NCI-H2107 (cell line): Measurements from ENCODE around the gene TNIK.

Experiments used
- DNase-seq: peaks from one replicate; lab custom pipeline; 2025; lab: John Stamatoyannopoulos, UW

The TNIK gene

DNA sequence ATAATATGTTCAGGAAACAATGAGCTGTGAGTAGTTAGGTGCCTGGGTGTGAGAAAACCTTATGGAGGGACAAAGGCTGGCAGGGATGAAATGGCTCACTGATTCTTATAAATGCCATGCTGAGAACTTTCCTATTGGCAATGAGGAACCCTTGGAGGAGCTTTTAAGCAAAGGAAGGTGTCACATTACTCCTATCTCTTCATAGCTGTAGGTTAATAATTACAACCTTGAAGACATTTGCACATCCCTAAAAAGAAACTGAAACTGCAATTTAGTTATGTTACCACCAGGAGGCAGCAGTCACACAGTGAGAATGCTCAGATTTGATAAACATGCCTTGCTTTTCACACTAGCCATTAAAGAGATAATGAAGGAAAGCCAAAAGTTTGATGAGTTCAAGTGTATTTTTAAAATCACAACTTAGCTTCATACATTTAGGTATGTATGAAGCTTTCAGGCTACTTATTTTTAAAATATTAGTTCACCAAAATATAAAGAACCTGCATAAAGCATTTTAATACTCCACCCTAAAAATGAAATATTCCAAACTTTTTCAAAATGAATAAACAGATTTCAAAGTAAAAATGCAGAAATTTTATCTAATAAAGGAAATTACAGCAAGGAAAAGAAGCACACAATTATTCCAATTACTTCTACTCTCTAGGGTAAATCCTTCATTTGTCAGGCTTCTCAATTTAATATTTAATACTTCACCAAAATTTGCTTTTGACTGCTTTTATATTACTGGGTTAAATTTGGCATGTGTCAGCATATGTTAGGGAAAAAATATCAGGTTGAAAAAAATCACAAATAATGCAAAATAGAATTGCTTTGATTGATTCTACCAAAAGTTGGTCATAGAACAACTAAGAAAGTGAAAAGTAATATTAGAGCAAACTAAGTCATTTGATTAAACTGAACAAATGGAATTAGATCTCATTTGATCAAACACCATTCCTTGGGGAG lies 296.8 kb downstream of the TNIK start:
- no peak for DNase-seq

DNA sequence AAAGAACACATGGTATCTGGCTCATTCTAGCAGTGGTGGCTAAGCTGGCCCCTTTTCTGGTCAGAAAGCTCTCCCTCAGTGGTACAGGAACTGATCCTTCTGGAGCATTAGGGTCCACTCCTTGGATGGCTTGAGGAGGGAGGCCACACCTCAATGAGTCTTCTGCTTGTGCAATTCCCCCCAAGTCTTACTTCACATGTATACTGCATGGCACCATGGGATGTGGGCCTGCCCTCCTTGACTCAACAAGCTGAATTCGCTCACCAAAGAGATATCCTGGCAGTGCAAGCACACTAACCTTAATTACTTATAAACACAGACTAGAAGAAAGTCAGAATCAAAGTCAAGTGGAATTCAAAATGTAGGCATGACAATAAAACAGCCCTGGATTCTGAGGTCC lies 299.9 kb downstream of the TNIK start:
- DNase-seq = no peak

DNA sequence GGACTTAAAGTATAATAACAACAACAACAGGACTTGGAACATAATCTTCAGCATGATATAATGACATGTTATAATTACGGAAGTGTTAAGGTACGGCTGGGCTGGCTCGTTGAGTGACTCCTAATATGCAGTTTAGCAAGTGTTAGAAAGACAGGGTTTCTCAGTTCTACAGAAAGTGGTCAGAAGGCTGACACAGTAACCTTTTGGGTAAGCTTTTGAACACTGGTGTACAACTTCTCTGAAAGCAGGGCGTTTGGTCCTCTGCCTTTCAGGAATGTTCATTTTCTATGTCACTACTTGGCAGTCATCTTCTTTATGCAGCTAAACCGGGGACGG lies 300.4 kb downstream of the TNIK start:
- DNase-seq = no peak

DNA sequence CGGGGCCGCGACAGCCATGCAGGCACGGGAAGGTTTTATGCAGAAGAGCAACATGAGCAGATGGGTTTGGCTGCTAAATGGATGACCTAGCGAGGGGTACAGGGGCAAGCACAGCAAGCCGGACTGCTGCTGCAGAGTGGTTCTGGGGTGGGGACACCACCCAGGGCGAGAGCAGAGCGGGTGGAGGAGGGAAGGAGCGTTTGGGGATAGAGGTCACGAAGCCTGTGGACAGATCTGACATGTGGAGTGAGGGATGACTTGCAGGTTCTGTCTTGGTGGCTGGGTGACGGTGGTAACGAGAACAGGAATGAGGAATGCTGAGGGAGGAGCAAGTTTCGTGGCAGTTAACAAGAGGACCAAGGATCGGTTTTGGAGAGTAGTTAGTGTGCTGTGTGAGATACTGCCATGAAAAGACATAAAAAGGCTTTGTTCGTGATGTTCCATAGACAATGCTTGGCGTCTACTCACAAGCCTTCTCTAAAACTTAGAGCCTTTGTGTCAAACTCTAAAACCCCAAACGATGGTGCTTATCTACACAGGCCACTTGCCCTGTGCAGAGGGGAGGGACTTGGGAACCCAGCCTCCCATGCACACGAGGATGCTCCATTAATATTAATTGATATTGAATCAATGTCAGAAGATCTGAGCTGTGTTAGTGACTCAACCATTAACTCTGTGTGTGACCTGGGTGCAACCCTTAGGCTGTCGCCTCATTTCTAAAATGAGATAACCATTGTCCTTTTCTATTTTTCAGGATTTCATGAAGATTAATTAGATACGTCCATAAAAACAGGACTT lies 301.0 kb downstream of the TNIK start:
- no peak for DNase-seq

DNA sequence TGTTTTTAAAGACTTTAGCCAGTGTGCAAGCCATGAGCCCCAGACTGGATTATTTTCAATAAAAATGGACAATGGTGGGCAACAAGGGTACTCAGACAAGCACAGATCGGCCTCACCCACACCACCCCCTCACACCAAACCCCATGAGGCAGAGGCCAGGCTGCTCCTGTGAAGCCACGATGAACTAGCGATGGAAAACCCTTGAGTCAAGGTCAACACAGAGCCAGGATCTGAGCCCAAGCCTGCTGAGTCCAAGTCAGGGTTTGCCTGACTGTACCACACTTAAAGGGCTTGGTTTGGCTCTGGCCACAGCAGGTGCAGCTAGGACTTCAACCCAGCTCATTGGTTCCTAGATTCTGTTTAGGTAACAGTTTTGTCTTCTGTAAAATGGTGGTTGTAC lies 302.2 kb downstream of the TNIK start:
- no peak for DNase-seq

DNA sequence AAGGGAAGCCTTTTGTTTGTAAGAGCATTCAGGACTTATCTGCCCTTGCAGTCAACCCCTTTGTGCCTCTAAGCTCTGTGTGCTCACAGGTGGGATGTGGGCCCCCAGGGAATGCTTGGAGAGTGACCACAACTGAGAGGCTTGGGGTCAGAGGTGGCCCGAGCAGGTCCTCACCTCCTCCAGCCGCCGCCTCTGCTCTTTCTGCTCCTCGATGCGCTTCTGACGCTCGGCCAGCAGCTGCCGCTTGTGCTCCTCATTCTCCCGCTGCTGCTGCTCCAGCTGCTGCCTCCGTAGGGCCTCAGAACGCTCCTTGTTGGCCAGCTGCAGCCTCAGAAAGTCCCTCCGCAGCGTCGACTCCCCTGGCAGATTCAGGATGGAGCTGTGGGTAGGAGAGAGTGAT lies 302.9 kb downstream of the TNIK start:
- DNase-seq = no peak

DNA sequence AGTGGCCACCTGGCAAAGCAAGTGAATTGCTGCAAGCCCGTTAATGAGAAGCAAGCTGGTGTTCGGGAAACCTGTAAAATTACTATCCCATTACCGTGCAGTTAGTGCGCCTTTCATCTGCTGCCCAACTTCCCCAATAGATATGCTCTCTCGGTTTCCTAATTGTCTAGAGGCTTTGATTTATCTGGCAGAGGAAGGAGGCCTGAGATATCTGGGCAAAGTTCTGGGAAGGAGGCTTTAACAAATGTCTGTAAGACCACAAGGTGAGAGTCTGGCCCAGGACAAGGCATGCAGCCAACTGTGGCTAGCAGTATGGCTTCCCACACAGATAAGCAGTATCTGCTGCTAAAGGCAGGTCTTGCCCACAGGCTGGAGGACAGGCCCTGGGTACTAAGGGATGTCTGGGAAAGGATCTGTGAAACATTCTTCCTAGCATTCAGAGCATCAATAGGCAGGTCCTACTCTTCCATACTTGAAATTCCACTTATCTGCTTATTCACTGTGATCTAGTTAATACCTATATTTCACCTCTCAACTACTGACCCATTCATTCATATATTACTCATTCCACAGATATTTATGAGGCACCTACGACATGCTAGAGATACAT lies 303.7 kb downstream of the TNIK start:
- DNase-seq = no peak

DNA sequence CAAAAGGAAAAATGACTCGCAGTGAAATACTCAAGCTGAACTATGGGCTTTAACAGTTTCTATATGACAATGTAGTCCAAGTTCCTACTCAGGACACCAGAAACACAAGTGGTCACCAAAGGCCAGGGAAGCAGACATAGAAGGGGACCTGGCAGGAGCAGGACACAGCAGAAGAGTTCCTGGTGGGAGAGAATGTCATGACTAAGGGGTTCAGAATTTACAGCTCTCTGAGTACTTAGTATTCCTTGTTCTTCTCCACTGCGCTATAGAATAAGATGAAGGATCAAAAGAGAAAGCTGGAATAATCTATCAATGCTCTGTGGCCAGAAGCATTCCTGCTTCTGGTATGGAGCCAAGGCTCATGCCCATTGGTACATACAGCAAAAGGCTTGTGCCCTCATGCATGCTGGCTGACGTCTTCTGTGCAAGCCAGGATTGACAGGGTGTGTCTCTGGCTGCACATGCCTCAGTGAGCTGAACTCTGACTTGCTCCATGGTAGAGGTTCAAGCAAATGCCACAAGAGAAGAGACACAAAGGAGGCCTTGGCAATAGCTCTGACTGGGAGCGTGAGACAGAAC lies 305.0 kb downstream of the TNIK start:
- DNase-seq = no peak

DNA sequence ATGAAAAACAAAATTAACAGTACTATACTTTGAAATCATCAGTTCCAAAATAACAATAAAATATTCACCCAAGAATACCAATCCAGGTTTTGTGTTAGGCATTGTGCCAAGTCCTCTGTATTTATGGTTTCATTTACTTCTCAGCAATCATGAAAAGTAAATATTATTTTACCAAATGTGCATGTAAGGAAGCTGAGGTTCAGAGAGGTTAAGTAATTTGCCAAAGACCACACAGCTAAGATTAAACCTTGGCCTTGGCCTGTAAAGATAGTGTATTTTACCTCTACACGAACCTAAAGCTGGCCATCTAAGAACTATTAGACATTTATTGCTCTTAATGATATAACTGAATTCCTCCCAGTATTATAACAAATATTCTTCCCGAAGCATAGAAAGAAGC lies 309.3 kb downstream of the TNIK start:
- no peak for DNase-seq

DNA sequence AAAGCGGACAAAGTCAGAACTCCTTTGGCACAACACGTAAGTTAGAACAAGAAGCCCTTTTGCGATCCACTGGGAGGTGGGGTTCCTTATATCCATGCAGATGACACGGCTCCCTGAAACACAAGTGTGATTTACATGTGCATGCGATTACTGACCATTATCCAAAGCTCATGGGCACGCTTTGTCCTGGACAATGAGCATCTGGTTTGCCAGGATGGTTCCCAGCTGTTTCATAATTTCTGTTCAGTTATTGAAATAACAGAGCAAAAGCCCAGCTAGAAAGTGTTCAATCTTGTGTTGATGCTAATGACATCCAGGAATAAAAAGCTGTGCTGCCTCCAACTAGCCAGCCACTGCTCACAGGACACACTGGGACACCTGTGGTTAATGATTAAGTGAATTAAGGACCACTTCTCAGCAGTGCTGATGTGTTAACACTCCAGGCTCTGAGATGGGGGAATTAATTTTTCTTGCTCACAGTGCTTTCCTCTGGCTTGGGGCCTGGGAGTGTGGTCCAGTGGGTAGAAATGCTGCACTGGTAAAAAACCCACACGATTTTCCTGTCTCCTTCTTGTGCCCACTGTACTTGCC lies 310.6 kb downstream of the TNIK start:
- DNase-seq = no peak

DNA sequence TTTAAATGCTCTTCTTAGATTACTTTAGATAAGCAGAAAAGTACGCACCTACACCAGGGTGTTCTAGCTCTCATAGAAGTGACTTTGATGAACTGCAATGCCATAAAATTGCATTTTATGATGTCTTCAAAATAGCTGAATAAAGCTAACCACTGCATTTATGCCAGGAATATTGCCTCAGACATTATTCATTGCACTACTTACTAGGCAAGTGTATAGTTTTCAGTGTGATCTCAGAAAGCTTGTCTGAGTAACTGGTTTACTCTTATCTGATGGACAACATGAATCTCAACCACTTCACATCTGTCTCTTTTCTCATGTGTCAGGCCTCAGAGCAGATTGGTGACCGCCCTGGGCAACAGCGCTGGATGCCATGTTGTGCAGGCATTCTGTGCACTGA lies 314.4 kb downstream of the TNIK start:
- DNase-seq = no peak

DNA sequence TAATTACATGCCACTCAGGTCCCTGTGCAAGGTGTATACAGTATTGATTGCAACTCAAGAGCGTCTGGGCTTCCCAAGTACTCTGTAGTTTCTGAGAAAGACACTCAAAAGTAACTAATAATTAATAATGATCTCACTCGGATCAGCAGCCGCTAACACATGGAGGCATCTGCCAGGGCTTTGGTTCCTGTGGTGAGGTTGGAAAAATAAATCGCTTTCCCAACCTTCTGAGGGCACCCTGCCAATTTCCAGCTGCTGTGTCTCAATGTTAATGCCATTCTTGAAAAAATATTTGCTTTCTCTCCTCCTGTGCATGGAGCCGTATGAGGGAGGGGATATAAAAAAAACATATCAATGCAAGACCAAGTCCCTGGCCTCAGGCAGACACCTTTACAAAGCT lies 317.2 kb downstream of the TNIK start:
- DNase-seq = peak; percentile 13

DNA sequence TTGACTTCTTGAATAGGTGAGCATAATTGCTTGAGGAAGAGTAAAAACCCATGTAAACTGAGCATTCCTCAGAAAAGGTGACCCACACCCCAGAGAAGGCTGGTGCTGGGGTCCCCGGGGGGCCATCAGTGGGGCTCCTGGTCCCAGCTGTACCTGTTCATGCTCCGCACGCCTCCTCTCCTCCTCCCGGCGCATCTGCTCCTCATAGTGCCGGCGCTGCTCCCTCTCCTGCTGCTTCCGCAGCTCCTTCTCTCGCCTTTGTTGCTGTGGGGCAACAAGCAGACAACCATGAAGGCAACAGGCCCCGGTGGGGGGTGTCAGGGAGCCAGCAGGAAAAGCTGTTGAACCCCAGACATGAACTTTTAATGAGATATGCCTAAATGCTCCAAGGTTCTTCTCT lies 320.0 kb downstream of the TNIK start:
- no peak for DNase-seq

DNA sequence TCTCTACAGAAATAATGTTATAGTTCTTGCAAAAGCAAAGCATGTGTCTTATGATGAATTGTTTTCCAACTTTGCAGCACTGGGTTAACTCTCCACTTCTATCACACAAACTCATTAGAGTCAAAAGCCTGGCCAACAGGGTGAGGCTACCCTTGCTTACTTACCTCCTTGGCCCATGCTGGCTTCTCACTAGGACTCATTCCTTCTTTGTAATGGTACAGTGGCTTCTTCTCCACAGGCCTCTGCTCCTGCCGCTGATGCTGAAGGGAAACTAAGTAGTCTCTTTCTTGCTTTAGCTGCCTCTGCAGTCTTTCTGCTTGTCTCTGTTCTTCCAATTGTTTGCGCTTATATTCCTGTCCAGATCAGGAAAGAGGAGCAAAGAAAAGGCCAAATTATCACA lies 322.2 kb downstream of the TNIK start:
- no peak for DNase-seq

DNA sequence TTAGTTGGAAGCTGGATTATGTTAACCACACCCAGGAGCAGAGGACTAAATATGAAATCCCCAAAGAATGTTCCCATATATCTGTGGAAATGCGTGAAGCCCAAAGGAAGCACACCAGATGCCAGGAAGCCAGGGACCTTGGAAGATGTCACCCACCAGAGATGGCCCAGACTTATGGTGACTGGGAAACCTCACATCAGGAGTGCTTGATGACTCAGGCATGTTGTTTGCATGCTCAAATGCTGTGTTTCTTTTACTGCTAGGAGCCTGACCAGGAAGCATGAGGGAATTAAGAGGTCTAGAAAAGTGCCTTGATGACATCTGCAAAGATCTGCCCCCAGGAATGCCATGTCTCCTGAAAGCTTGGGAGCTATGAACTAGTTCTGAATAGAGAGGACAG lies 324.7 kb downstream of the TNIK start:
- no peak for DNase-seq

DNA sequence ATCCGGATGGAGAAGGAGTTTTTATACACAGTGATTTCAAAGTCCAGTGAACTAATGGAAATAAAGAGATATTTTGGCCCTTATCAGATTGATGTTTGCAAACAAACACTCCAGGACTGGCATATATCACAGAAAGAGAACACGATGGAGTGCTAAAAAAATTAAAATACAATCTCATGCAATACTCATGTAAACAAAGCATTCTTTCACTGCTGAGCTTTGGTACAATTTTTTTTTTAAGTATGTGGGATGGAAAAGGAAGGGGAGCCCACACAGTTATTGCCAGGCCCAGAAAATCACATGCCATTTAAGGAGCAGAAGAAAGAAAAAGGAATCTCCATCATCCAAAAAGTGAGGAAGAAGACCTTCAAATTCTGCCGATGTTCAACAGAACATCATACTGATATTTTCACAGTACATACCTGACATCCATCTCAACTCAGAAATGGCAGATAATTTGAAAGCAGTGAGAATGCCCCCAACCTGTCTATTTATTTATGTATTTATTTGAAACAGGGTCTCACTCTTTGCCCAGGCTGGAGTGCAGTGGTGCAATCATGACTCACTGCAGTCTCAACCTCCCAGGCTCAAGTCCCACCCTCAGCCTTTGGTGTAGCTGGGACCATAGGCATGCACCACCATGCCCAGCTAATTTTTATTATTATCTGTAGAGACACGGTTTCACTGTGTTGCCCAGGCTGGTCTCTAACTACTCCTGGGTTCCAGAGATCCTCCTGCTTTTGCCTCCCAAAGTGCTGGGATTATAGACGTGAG lies 326.2 kb downstream of the TNIK start:
- no peak for DNase-seq

DNA sequence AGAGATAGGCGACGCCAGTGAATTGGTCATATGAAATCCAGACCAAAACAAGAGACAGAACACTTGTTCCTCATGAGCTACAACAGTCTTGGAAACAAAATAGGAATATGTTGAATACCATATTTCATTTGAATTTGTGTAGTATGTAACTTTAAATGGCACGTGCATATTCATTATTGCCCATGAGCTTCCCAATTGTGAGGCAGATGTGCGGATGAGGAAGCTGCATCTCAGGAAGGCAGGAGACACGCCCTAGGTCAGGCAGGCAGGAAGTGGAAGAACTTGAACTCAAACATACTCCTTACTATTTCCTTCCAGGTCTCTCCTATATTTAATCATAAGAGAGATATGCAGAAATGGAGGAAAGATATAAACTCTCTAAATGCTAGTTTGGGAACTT lies 326.9 kb downstream of the TNIK start:
- DNase-seq = no peak

DNA sequence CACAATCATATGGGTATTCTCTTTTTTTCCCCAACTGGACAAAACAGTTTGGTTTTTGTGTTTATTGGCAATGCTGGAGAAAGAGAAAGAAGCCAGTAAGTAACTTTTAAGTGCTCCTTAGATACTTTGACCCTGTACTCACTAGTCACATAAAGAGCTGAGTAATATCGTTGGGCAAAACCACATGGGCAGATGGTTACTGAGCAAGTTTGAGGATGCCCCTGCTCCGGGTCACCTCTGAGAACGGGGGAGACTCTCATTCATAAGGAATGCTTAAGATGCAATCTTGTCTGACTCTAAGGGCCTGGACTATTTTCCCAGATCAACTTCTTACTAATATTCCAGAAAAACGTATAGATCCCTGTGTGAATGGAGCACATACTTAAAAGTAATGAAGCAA lies 327.3 kb downstream of the TNIK start:
- no peak for DNase-seq

DNA sequence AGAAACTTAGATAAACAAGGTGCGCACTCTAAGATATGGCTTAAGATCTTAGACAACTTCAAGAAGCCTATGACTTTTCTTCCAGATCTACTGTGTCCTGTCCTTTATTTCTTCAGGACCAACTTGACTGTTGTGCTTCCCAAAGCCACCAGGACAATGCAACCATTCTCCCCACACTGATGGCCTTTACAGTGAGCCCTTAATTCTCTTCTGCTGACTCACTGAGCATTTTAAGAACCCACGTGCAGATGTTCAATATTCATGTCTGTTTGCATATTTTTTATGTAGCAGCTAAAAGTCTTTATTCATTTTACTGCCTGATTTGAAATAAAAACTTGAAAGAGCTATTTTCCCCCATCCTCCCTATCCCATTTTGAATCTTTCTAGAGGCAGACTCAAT lies 330.4 kb downstream of the TNIK start:
- DNase-seq = no peak

DNA sequence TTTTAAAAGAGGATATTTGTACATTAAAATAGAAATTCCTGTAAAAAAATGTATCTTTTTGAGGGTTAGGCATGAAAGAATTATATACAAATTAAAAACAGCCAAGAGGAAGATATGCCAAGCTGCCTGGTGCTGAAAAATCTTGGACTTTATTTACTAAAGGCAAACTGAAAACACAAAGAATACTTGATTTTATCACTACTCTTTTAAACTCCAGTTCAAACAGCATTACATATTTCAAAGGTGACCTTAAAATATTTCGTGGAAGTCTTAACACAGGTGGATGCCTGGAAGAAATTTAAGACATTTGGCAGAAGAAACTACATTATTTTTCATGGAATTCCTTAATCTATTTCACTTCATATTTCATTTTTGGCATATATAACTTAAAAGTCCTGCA lies 332.6 kb downstream of the TNIK start:
- DNase-seq = no peak

DNA sequence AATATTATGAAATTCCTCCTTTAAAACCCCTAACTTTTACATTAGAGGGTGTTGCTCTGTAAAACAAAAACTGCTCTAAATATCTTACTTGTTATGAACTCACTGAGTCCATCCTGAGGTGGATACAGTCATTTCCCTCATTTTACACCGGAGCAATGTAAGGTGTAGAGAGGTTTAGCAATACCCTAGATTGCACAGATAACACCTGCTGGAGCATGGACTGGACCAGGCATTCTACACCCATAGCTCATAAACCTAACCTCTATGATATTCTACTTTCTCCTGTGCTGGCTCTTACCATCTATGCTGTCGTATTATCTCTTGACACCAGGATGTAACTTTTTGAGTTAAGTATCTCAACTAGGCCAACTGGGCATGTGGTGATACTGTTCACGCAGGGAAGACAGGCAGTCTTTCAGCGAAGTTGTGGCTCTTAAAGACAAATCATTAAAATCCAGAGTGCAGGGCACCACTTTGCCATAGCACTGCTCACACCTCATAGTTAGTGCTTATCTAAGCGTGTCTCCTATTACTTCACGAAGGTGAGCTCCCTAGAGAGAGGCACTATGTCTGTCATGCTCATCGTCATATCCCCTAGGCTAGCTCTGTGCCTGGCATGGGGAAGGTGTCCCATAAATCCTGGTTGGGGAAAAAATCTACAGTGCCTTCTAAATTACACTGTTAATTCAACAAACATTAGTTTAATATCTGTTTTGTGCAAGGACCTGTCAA lies 333.6 kb downstream of the TNIK start:
- no peak for DNase-seq
